SK-N-SH (cell line): ENCODE data around the gene PDIK1L.

Experiments used
- CHD2 ChIP-seq: fragments of 150-350 bp; IDR thresholded peaks from 2 replicates; pipeline ENCODE4 v1.6.1; 2018; ENCODE audit warnings: low read length; ENCODE audit not compliant: partially characterized antibody
- EZH2phosphoT487 ChIP-seq: fragments of 200-600 bp; sonication (generic); IDR thresholded peaks from 2 replicates; pipeline ENCODE4 v1.6.1; 2017; ENCODE audit warnings: low read depth, mixed run types, mild to moderate bottlenecking, antibody characterized with exemption, moderate library complexity, borderline replicate concordance
- FOXM1 ChIP-seq: IDR thresholded peaks from 2 replicates; pipeline ENCODE4 v1.4.0; 2012; ENCODE audit warnings: low read depth, mild to moderate bottlenecking
- JUND ChIP-seq: IDR thresholded peaks from 2 replicates; pipeline ENCODE4 v1.4.0; 2012
- POLR2AphosphoS5 ChIP-seq: IDR thresholded peaks from 2 replicates; pipeline ENCODE4 v1.6.1; 2012; ENCODE audit warnings: low read depth, low read length
- RXRA ChIP-seq: IDR thresholded peaks from 2 replicates; pipeline ENCODE4 v1.4.0; 2012; ENCODE audit warnings: low read depth, mild to moderate bottlenecking, borderline replicate concordance
- TCF12 ChIP-seq: IDR thresholded peaks from 2 replicates; pipeline ENCODE4 v1.4.0; 2012
- YY1 ChIP-seq: IDR thresholded peaks from 2 replicates; pipeline ENCODE4 v1.4.0; 2012; ENCODE audit warnings: low read depth, mild to moderate bottlenecking
- TF ChIP-seq, protein P1 (sequence below): fragments of 200-600 bp; sonication (generic); IDR thresholded peaks from 2 replicates; pipeline ENCODE4 v1.6.1; 2017; ENCODE audit warnings: antibody characterized with exemption, mild to moderate bottlenecking, moderate library complexity

DNA sequence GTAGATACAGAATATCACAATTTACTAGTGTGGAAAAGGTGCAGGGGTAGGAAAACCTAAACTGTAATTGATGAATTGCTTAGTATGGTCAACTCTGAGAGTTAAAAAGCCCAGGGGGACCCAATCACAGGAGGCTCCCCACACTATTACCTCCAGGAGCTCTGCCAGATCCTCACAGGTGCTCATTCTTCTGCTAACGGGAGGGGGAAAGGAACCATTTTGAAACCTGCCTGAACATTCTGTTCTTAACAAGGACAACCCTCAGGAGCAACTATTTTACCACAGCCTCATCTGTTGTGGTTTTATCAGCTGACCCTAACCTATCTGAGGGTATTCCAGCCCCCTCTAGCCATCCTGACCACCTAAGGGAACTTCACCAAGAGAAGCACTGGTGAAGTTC lies 19.1 kb downstream of the PDIK1L start:
- TF ChIP-seq JUND (no peak), POLR2AphosphoS5 (no peak), TCF12 (no peak), EZH2phosphoT487 (no peak), CHD2 (no peak), YY1 (no peak), FOXM1 (no peak), RXRA (no peak)
- TF ChIP-seq, protein P1, sequence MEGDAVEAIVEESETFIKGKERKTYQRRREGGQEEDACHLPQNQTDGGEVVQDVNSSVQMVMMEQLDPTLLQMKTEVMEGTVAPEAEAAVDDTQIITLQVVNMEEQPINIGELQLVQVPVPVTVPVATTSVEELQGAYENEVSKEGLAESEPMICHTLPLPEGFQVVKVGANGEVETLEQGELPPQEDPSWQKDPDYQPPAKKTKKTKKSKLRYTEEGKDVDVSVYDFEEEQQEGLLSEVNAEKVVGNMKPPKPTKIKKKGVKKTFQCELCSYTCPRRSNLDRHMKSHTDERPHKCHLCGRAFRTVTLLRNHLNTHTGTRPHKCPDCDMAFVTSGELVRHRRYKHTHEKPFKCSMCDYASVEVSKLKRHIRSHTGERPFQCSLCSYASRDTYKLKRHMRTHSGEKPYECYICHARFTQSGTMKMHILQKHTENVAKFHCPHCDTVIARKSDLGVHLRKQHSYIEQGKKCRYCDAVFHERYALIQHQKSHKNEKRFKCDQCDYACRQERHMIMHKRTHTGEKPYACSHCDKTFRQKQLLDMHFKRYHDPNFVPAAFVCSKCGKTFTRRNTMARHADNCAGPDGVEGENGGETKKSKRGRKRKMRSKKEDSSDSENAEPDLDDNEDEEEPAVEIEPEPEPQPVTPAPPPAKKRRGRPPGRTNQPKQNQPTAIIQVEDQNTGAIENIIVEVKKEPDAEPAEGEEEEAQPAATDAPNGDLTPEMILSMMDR = no peak
